PC-3 (cell line): Measurements from ENCODE around the gene CHI3L2. TPM values are rescaled to one million over a fixed set of nuclear protein-coding genes. Genes with fewer than 3 reads are reported as not detected.

Experiments used
- ATAC-seq: fragments of 200-7000 bp; cut with Tn5 transposase; 2 replicates; pipeline ENCODE4 v1.9.1; 2020; ENCODE audit warnings: mild to moderate bottlenecking, moderate library complexity
- BruUV-seq: library from RNA; stranded (reverse); fragments of 400-500 nt; replicated peaks from 2 replicates; lab custom pipeline; 2021; lab: Mats Ljungman, UMichigan
- CTCF ChIA-PET: fragments of 300-600 bp; sonication (Branson Sonifier 250); formaldehyde crosslinking; loops from one replicate; lab custom pipeline; 2022; ENCODE audit warnings: antibody characterized with exemption; lab: Charles Lee
- POLR2A ChIA-PET: fragments of 300-600 bp; sonication (Branson Sonifier 250); formaldehyde crosslinking; loops from one replicate; lab custom pipeline; 2022; ENCODE audit warnings: antibody characterized with exemption; ENCODE audit not compliant: unreplicated experiment; lab: Charles Lee
- DNase-seq: peaks from one replicate; pipeline ENCODE4 v3.0.0-alpha.2; 2015
- H2AFZ ChIP-seq: fragments of 300-600 bp; sonication (generic); 2 replicates; pipeline ENCODE4 v1.6.0; 2016; ENCODE audit warnings: antibody characterized with exemption, low read length
- H3F3A ChIP-seq: fragments of 300-600 bp; sonication (generic); one replicate; pipeline ENCODE4 v1.6.0; 2017; ENCODE audit warnings: antibody characterized with exemption, low read length, control low read depth, mild to moderate bottlenecking; ENCODE audit not compliant: unreplicated experiment
- H3K27ac ChIP-seq: fragments of 300-600 bp; sonication (generic); 2 replicates; pipeline ENCODE4 v1.5.1; 2016; ENCODE audit warnings: mild to moderate bottlenecking, low read length
- H3K27me3 ChIP-seq: fragments of 300-600 bp; sonication (generic); 2 replicates; pipeline ENCODE4 v1.6.1; 2016; ENCODE audit warnings: low read length, mixed read lengths
- H3K36me3 ChIP-seq: fragments of 300-600 bp; sonication (generic); 2 replicates; pipeline ENCODE4 v1.6.1; 2016; ENCODE audit warnings: low read depth, mixed run types, low read length, mixed read lengths
- H3K4me1 ChIP-seq: fragments of 300-600 bp; sonication (generic); 2 replicates; pipeline ENCODE4 v1.5.1; 2016; ENCODE audit warnings: low read length; ENCODE audit not compliant: insufficient read depth
- H3K4me2 ChIP-seq: fragments of 300-600 bp; sonication (generic); 2 replicates; pipeline ENCODE4 v1.6.0; 2016; ENCODE audit warnings: low read length
- H3K4me3 ChIP-seq: fragments of 300-600 bp; sonication (generic); 2 replicates; pipeline ENCODE4 v1.5.1; 2016; ENCODE audit warnings: mild to moderate bottlenecking, low read length, mixed read lengths
- H3K79me2 ChIP-seq: fragments of 300-600 bp; sonication (generic); 2 replicates; pipeline ENCODE4 v1.6.1; 2017; ENCODE audit warnings: low read length, mixed read lengths
- H3K9ac ChIP-seq: fragments of 300-600 bp; sonication (generic); 2 replicates; pipeline ENCODE4 v1.6.0; 2016; ENCODE audit warnings: mild to moderate bottlenecking, low read length
- H3K9me2 ChIP-seq: fragments of 300-600 bp; sonication (generic); replicated peaks from 2 replicates; pipeline ENCODE4 v1.6.1; 2016; ENCODE audit warnings: mixed run types, low read length, mixed read lengths
- H3K9me3 ChIP-seq: fragments of 300-600 bp; sonication (generic); 2 replicates; pipeline ENCODE4 v1.6.1; 2016; ENCODE audit warnings: low read length, mixed read lengths
- H4K20me1 ChIP-seq: fragments of 300-600 bp; sonication (generic); 2 replicates; pipeline ENCODE4 v1.6.1; 2016; ENCODE audit warnings: low read length, mixed read lengths
- CTCF ChIP-seq: fragments of 300-600 bp; sonication (generic); conservative IDR thresholded peaks from 2 replicates; pipeline ENCODE4 v1.5.1; 2017; ENCODE audit warnings: antibody characterized with exemption, low read depth, mild to moderate bottlenecking, low read length
- EZH2 ChIP-seq: fragments of 300-600 bp; sonication (generic); IDR thresholded peaks from one replicate; pipeline ENCODE4 v1.6.1; 2017; ENCODE audit warnings: antibody characterized with exemption, mild to moderate bottlenecking, low read length; ENCODE audit not compliant: unreplicated experiment
- EZH2phosphoT487 ChIP-seq: fragments of 300-600 bp; sonication (generic); IDR thresholded peaks from 2 replicates; pipeline ENCODE4 v1.6.1; 2018; ENCODE audit warnings: mild to moderate bottlenecking, antibody characterized with exemption, low read length, borderline replicate concordance
- intact Hi-C: fragments of 100-400 bp; cut with micrococcal nuclease; formaldehyde crosslinking; loops from 2 replicates; pipeline ENCODE4 v1.9.0; 2023
- total RNA-seq: library from RNA; depleted of rRNA; stranded (reverse); fragments of >200 nt; gene quantifications from 2 replicates; pipeline ENCODE4 v1.2.3, GENCODE V29; 2014

The CHI3L2 gene
- total RNA-seq, 1 experiment from 2014 or later: 0.55 TPM

GRCh38 chr1:111208921-111209320 lies 18.6 kb upstream of the CHI3L2 start:
- Histone ChIP-seq H3K4me1 (peaks cover 11% of the 10 kb centered on the region; the same call in 1 of the 2 replicates), H3K27ac (no peak overlapping the region), H3K4me2 (no peak overlapping the region), H4K20me1 (no peaks in the 10 kb centered on the region), H3K79me2 (no peaks in the 10 kb centered on the region), H2AFZ (no peak overlapping the region), H3K36me3 (no peaks in the 10 kb centered on the region), H3K9me3 (no peaks in the 10 kb centered on the region), H3K27me3 (no peaks in the 10 kb centered on the region), H3K9me2 (no peaks in the 10 kb centered on the region), H3K4me3 (no peak overlapping the region), H3F3A (no peaks in the 10 kb centered on the region), H3K9ac (no peak overlapping the region)
- intact Hi-C loops: no loop called here
- POLR2A ChIA-PET: no interaction called here
- TF ChIP-seq EZH2: no peak
- TF ChIP-seq CTCF: no peak
- TF ChIP-seq EZH2phosphoT487: no peak
- peak; percentile 58 for DNase-seq
- no TSS peak for BruUV-seq
- peak; percentile 36; the same call in 1 of the 2 replicates for ATAC-seq
- CTCF ChIA-PET: no interaction called here

GRCh38 chr1:111209622-111210021 lies 17.9 kb upstream of the CHI3L2 start:
- Histone ChIP-seq H4K20me1 (no peaks in the 10 kb centered on the region), H3K79me2 (no peaks in the 10 kb centered on the region), H3K36me3 (no peaks in the 10 kb centered on the region), H3K4me3 (no peak overlapping the region), H3K9ac (no peak overlapping the region), H3K27me3 (no peaks in the 10 kb centered on the region), H3K9me3 (no peaks in the 10 kb centered on the region), H3K4me1 (0 out of 2 replicates have a peak, but pooled peaks cover 6% of the 10 kb centered on the region), H3F3A (no peaks in the 10 kb centered on the region), H3K27ac (no peak overlapping the region), H3K9me2 (no peaks in the 10 kb centered on the region), H2AFZ (no peak overlapping the region), H3K4me2 (no peak overlapping the region)
- BruUV-seq: no TSS peak
- CTCF ChIA-PET: no interaction called here
- no peak for TF ChIP-seq EZH2phosphoT487
- no peak for TF ChIP-seq EZH2
- TF ChIP-seq CTCF: no peak
- POLR2A ChIA-PET: no interaction called here
- intact Hi-C loops: no loop called here
- DNase-seq (no peak), ATAC-seq (no peak)

GRCh38 chr1:111211921-111212320 lies 15.6 kb upstream of the CHI3L2 start:
- Histone ChIP-seq H3K4me3 (no peak overlapping the region), H3K79me2 (no peaks in the 10 kb centered on the region), H3K36me3 (no peaks in the 10 kb centered on the region), H3F3A (no peaks in the 10 kb centered on the region), H2AFZ (no peak overlapping the region), H3K4me1 (0 out of 2 replicates have a peak, but pooled peaks cover 6% of the 10 kb centered on the region), H3K9me3 (no peaks in the 10 kb centered on the region), H3K27me3 (no peaks in the 10 kb centered on the region), H3K4me2 (no peak overlapping the region), H3K9me2 (no peaks in the 10 kb centered on the region), H4K20me1 (no peaks in the 10 kb centered on the region), H3K9ac (no peak overlapping the region), H3K27ac (no peak overlapping the region)
- POLR2A ChIA-PET: no interaction called here
- ATAC-seq (no peak), DNase-seq (no peak)
- intact Hi-C loops: no loop called here
- CTCF ChIA-PET: no interaction called here
- no TSS peak for BruUV-seq
- TF ChIP-seq EZH2phosphoT487 (no peak), EZH2 (no peak), CTCF (no peak)
